Measurements from ENCODE around the gene SPAM1.

Gene SPAM1

DNA sequence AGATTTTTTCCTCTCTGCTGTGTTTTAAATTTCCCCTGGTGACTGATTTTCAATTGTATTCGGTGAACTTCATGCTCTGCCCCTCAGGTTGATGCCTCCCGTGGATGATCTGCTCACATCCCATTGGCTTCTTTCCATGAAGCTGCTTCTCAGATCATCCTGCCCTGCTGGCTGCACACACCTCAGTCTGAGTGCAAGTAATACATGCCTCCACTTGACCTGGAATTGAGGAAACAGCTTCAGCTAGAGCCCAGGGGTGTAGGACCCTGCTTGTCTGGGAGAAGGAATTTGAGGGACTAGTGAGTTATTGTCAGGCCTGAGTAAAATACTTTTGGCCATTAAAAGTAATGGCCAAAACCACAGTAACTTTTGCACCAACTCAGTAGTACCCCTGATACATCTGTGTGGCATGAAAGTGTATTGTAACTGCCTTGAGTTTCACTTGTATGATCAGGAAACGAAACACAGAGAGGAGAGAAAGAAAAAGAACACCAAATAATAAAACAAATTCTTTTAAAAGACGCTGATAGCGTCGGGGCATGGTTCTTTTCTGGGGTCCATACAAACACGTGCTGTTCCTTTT lies 49.4 kb downstream of the SPAM1 start:
- H3K27me3 ChIP-seq, result no peaks in the 10 kb centered on the region
- no peak overlapping the region for H3K4me3 ChIP-seq
- no peaks in the 10 kb centered on the region for H3K36me3 ChIP-seq
- TF ChIP-seq Cebpa-rat (IDR thresholded peaks at IDR 0.05), result no peak
- H3K9me3 ChIP-seq (replicated peaks in 1 of 11), result no peaks in the 10 kb centered on the region
- H3K9ac ChIP-seq, result no peak overlapping the region
- 0 out of 22 replicates have a peak overlapping the region, but pooled peaks of 1 of the 11 experiments have one; percentile 9 for H3K4me2 ChIP-seq
- H3K27ac ChIP-seq, result no peak overlapping the region
- H3K4me1 ChIP-seq, result peaks cover 0 to 7% (median 0%) of the 10 kb centered on the region in 10 experiments; a peak in 2 of 20 replicates
- H4K20me1 ChIP-seq, result no peaks in the 10 kb centered on the region

DNA sequence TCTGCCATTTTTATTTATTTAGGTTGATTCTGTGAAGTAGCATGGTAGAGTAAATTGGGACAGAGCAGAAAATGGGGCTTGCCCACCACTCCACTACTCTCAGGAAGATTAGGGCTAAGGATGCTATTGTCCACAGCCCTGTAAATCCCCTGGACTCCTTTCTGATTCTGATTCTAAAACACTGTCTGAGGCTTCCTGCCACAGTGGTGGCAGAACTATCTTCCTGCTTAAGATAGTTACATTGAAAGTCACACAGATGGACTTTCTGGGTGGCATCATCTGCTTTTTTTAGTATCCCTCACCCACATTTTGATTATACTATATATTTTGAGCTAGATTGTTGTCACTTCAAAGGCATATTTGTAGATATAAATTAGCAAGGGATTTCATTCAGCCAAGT lies 50.0 kb downstream of the SPAM1 start:
- Histone ChIP-seq H3K4me3 (no peak overlapping the region), H3K36me3 (no peaks in the 10 kb centered on the region), H3K4me2 (no peak overlapping the region), H3K4me1 (peaks cover 0 to 7% (median 0%) of the 10 kb centered on the region in 10 experiments; a peak in 2 of 20 replicates), H3K27me3 (no peaks in the 10 kb centered on the region), H3K27ac (no peak overlapping the region), H3K9ac (no peak overlapping the region), H4K20me1 (no peaks in the 10 kb centered on the region), H3K9me3 (replicated peaks in 1 of 11) (no peaks in the 10 kb centered on the region)
- no peak for TF ChIP-seq Cebpa-rat (IDR thresholded peaks at IDR 0.05)

DNA sequence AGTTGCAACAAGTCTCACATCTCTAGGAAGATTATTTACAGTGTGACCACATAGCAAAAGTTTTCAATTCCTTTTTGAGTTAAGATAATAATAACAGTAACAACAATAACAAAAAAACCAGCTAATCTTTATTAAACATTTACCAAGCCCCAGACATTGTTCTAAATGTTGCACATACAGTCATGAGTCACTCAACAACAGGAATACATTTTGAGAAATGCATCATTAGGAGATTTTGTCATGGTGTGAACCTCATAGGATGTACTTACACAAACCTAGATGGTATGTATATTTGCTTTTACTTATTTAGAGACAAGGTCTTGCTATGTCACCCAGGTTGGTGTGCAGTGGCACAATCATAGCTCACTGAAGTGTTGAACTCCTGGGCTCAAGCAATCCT lies 52.0 kb downstream of the SPAM1 start:
- H4K20me1 ChIP-seq, result no peaks in the 10 kb centered on the region
- H3K9me3 ChIP-seq (replicated peaks in 1 of 11), result peaks cover under 1 to 5% (median 2%) of the 10 kb centered on the region in 11 experiments; a peak in 10 of 22 replicates
- peaks cover 0 to 7% (median 0%) of the 10 kb centered on the region in 10 experiments; a peak in 2 of 20 replicates for H3K4me1 ChIP-seq
- H3K4me3 ChIP-seq, result no peak overlapping the region
- no peaks in the 10 kb centered on the region for H3K36me3 ChIP-seq
- H3K9ac ChIP-seq, result no peak overlapping the region
- no peak overlapping the region for H3K27ac ChIP-seq
- no peak overlapping the region for H3K4me2 ChIP-seq
- no peak for TF ChIP-seq Cebpa-rat (IDR thresholded peaks at IDR 0.05)
- no peaks in the 10 kb centered on the region for H3K27me3 ChIP-seq

GRCh38 chr7:123979876-123980275 lies 54.8 kb downstream of the SPAM1 start:
- Histone ChIP-seq H3K4me2 (no peak overlapping the region), H3K27ac (no peak overlapping the region), H3K27me3 (no peaks in the 10 kb centered on the region), H3K36me3 (no peaks in the 10 kb centered on the region), H3K4me3 (no peak overlapping the region), H3K4me1 (no peaks in the 10 kb centered on the region), H3K9ac (no peak overlapping the region), H4K20me1 (no peaks in the 10 kb centered on the region), H3K9me3 (replicated peaks in 1 of 11) (peaks cover 3 to 10% (median 5%) of the 10 kb centered on the region in 11 experiments; a peak in 11 of 22 replicates)
- TF ChIP-seq Cebpa-rat (IDR thresholded peaks at IDR 0.05), result no peak

- H3K4me1 ChIP-seq, result no peaks in the 10 kb centered on the region
- no peaks in the 10 kb centered on the region for H3K27me3 ChIP-seq
- H3K4me2 ChIP-seq, result no peak overlapping the region
- no peak overlapping the region for H3K9ac ChIP-seq
- no peak overlapping the region for H3K27ac ChIP-seq
- H4K20me1 ChIP-seq, result no peaks in the 10 kb centered on the region
- no peaks in the 10 kb centered on the region for H3K36me3 ChIP-seq
- peaks cover 0 to 2% (median 0%) of the 10 kb centered on the region in 11 experiments; a peak in 5 of 22 replicates for H3K9me3 ChIP-seq (replicated peaks in 1 of 11)
- TF ChIP-seq Cebpa-rat (IDR thresholded peaks at IDR 0.05), result no peak
- H3K4me3 ChIP-seq, result no peak overlapping the region
Observed at GRCh38 chr7:123987445-123987844, 62.4 kb downstream of the SPAM1 start.

DNA sequence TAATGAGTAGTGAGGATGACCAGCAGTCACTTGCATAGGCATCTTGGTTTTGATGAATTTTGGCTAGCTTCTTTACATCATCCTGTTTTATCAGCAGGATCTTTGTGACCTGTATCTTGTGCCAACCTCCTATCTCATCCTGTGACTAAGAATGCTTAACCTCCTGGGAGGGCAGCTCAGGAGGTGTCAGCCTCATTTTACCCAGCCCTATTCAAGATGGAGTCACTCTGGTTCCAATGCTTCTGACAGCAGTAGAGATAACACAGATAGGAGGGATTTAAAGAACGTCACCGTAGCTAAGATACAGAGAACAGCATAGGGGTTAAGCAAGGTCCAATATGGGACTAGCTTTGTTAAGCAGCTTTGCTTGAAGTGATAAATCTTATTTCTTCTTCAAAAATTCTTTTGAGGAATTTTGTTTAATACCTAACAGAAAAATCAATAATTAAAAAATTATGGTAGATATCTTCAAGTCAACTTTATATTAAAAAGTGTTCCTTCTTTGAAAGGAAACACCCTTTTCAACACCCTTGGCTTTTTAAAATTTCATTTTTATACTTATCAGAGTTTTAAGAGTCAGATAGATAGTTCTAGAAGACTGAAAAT lies 68.0 kb downstream of the SPAM1 start:
- H3K27me3 ChIP-seq, result no peaks in the 10 kb centered on the region

GRCh38 chr7:123993996-123994395 lies 69.0 kb downstream of the SPAM1 start:
- H3K4me1 ChIP-seq, result no peaks in the 10 kb centered on the region
- H3K36me3 ChIP-seq, result no peaks in the 10 kb centered on the region
- 0 out of 22 replicates have a peak, but pooled peaks cover 0 to 3% (median 0%) of the 10 kb centered on the region in 11 experiments for H3K9me3 ChIP-seq (replicated peaks in 1 of 11)
- H4K20me1 ChIP-seq, result no peaks in the 10 kb centered on the region
- no peak overlapping the region for H3K27ac ChIP-seq
- no peak overlapping the region for H3K4me3 ChIP-seq
- H3K9ac ChIP-seq, result no peak overlapping the region
- H3K4me2 ChIP-seq, result no peak overlapping the region
- no peaks in the 10 kb centered on the region for H3K27me3 ChIP-seq
- TF ChIP-seq Cebpa-rat (IDR thresholded peaks at IDR 0.05), result no peak

More for the DNA sequence above, 68.0 kb downstream of the SPAM1 start:
- H3K9me3 ChIP-seq (replicated peaks in 1 of 11), result 0 out of 22 replicates have a peak, but pooled peaks cover 0 to 3% (median 0%) of the 10 kb centered on the region in 11 experiments
- H3K4me2 ChIP-seq, result no peak overlapping the region
- H3K4me3 ChIP-seq, result no peak overlapping the region
- H3K27ac ChIP-seq, result no peak overlapping the region
- H3K36me3 ChIP-seq, result no peaks in the 10 kb centered on the region
- no peak for TF ChIP-seq Cebpa-rat (IDR thresholded peaks at IDR 0.05)
- no peaks in the 10 kb centered on the region for H3K4me1 ChIP-seq
- H4K20me1 ChIP-seq, result no peaks in the 10 kb centered on the region
- H3K9ac ChIP-seq, result no peak overlapping the region

GRCh38 chr7:123994449-123994848 lies 69.4 kb downstream of the SPAM1 start:
- TF ChIP-seq Cebpa-rat (IDR thresholded peaks at IDR 0.05), result no peak
- 0 out of 22 replicates have a peak, but pooled peaks cover 0 to 3% (median 0%) of the 10 kb centered on the region in 11 experiments for H3K9me3 ChIP-seq (replicated peaks in 1 of 11)
- no peak overlapping the region for H3K27ac ChIP-seq
- no peaks in the 10 kb centered on the region for H3K27me3 ChIP-seq
- H3K4me3 ChIP-seq, result no peak overlapping the region
- no peak overlapping the region for H3K9ac ChIP-seq
- H4K20me1 ChIP-seq, result no peaks in the 10 kb centered on the region
- no peaks in the 10 kb centered on the region for H3K36me3 ChIP-seq
- H3K4me1 ChIP-seq, result no peaks in the 10 kb centered on the region
- H3K4me2 ChIP-seq, result no peak overlapping the region

- Histone ChIP-seq H3K4me2 (no peak overlapping the region), H3K27ac (no peak overlapping the region), H3K36me3 (no peaks in the 10 kb centered on the region), H3K9ac (no peak overlapping the region), H3K27me3 (no peaks in the 10 kb centered on the region), H3K9me3 (replicated peaks in 1 of 11) (0 out of 22 replicates have a peak, but pooled peaks cover 0 to 3% (median 0%) of the 10 kb centered on the region in 11 experiments), H4K20me1 (no peaks in the 10 kb centered on the region), H3K4me1 (no peaks in the 10 kb centered on the region), H3K4me3 (no peak overlapping the region)
- no peak for TF ChIP-seq Cebpa-rat (IDR thresholded peaks at IDR 0.05)
Observed at GRCh38 chr7:123995617-123996326, 70.7 kb downstream of the SPAM1 start.
